Right atrium auricular region (tissue), 2 donors: ENCODE measurements around the gene TMEM52B. TPM values are rescaled to one million over a fixed set of nuclear protein-coding genes. Genes with fewer than 3 reads are reported as not detected.

Experiments
- DNase-seq: peaks from one replicate; pipeline ENCODE4 v3.0.0-alpha.2; 2019; ENCODE audit warnings: low spot score
- H3K27ac ChIP-seq, 2 donors: fragments of 200-600 bp; sonication (generic); 1 replicate in 1 of 2; 2 replicates in 1 of 2; pipeline ENCODE4 v1.5.1; 2016 to 2019
- H3K27me3 ChIP-seq, 2 donors: fragments of 200-600 bp; sonication (generic); one replicate each; pipeline versions ENCODE4 v1.5.1 to v1.6.0; 2017 to 2019
- H3K36me3 ChIP-seq: fragments of 200-600 bp; sonication (generic); one replicate; pipeline ENCODE4 v1.5.1; 2016
- H3K4me1 ChIP-seq, 2 donors: fragments of 200-600 bp; sonication (generic); one replicate each; pipeline versions ENCODE4 v1.5.1 to v1.6.0; 2017 to 2019
- H3K4me3 ChIP-seq, 2 donors: fragments of 200-600 bp; sonication (generic); 1 replicate in 1 of 2; 2 replicates in 1 of 2; pipeline ENCODE4 v1.5.1; 2017 to 2019; ENCODE audit warnings: mild to moderate bottlenecking in 1 of 2, moderate library complexity in 1 of 2
- H3K9me3 ChIP-seq, 2 donors: fragments of 200-600 bp; sonication (generic); one replicate each; pipeline ENCODE4 v1.5.1; 2019
- CTCF ChIP-seq, 2 donors: fragments of 200-600 bp; sonication (generic); IDR thresholded peaks; one replicate each; pipeline ENCODE4 v1.5.1; 2019; ENCODE audit warnings: antibody characterized with exemption in 2 of 2
- total RNA-seq, 2 donors: library from RNA; depleted of rRNA; stranded (reverse); fragments of >200 nt; gene quantifications; one replicate each; pipeline ENCODE4 v1.1.0, GENCODE V29; 2016

The TMEM52B gene
- total RNA-seq, 2 donors from 2014 or later: 0.51 TPM; not detected in 1

GRCh38 chr12:10160617-10161385, 18.0 kb upstream of the TMEM52B start:
- Histone ChIP-seq H3K4me1 (no peaks in the 10 kb centered on the region), H3K4me3 (no peak overlapping the region), H3K27me3 (no peaks in the 10 kb centered on the region), H3K36me3 (no peaks in the 10 kb centered on the region), H3K27ac (peak overlapping the region in 1 of 2 donors; percentile 40), H3K9me3 (no peaks in the 10 kb centered on the region)
- TF ChIP-seq CTCF (IDR thresholded peaks at IDR 0.05): no peak
- DNase-seq: no peak

- no peaks in the 10 kb centered on the region for H3K36me3 ChIP-seq
- no peak overlapping the region for H3K27ac ChIP-seq
- H3K4me3 ChIP-seq: no peak overlapping the region
- H3K9me3 ChIP-seq: no peaks in the 10 kb centered on the region
- H3K27me3 ChIP-seq: no peaks in the 10 kb centered on the region
- no peaks in the 10 kb centered on the region for H3K4me1 ChIP-seq
- no peak for TF ChIP-seq CTCF (IDR thresholded peaks at IDR 0.05)
- no peak for DNase-seq
These were observed 15.7 kb upstream of the TMEM52B start for GRCh38 chr12:10163084-10163483.

- no peaks in the 10 kb centered on the region for H3K4me1 ChIP-seq
- H3K27ac ChIP-seq: no peak overlapping the region
- no peak overlapping the region for H3K4me3 ChIP-seq
- no peak for TF ChIP-seq CTCF (IDR thresholded peaks at IDR 0.05)
- H3K27me3 ChIP-seq: no peaks in the 10 kb centered on the region
- DNase-seq: no peak
- no peaks in the 10 kb centered on the region for H3K36me3 ChIP-seq
- no peaks in the 10 kb centered on the region for H3K9me3 ChIP-seq
These were observed 13.4 kb upstream of the TMEM52B start for GRCh38 chr12:10165421-10165820.

DNA sequence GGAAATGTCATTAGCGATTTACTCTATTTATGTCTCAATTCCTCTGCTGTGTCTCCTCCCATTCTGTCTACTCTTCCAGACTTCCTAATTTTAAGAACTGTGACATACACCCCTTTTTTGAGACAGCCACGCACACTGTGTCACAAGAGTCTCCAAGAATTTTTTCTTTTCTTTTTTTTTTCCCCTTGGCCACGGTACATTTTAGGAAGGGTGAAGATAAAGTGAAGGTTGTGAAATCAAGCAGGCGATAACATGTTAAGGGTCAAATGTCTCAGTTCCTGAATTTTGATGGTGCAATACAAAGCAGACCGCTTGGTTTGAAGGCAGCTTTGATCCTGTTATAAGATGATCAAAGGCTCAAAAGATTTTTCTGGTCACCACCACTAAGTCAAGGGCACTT, 11.2 kb upstream of the TMEM52B start:
- no peak for DNase-seq
- Histone ChIP-seq H3K4me1 (no peaks in the 10 kb centered on the region), H3K9me3 (no peaks in the 10 kb centered on the region), H3K27ac (no peak overlapping the region), H3K36me3 (no peaks in the 10 kb centered on the region), H3K27me3 (no peaks in the 10 kb centered on the region), H3K4me3 (no peak overlapping the region)
- no peak for TF ChIP-seq CTCF (IDR thresholded peaks at IDR 0.05)

DNA sequence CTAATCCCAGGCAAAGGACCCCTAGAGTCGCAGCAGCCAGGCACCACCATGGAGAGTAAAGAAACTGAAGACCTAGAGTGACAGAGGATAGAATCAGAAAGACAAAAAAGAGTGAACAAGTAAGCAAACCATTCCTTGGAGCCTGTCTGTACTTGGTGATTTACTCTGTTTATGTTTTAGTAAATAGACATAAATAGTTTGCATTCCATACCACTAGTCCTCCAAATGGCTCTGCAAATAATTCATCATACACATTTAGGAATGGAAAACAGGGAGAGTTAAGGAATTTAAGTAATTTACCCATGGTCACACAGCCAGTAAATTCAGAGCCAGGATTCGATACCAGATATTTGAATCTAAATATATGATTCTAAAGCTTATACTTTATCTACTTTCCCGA, 9.7 kb upstream of the TMEM52B start:
- H3K36me3 ChIP-seq: no peaks in the 10 kb centered on the region
- no peaks in the 10 kb centered on the region for H3K9me3 ChIP-seq
- H3K4me1 ChIP-seq: no peaks in the 10 kb centered on the region
- H3K4me3 ChIP-seq: no peak overlapping the region
- DNase-seq: no peak
- no peak for TF ChIP-seq CTCF (IDR thresholded peaks at IDR 0.05)
- no peak overlapping the region for H3K27ac ChIP-seq
- no peaks in the 10 kb centered on the region for H3K27me3 ChIP-seq

DNA sequence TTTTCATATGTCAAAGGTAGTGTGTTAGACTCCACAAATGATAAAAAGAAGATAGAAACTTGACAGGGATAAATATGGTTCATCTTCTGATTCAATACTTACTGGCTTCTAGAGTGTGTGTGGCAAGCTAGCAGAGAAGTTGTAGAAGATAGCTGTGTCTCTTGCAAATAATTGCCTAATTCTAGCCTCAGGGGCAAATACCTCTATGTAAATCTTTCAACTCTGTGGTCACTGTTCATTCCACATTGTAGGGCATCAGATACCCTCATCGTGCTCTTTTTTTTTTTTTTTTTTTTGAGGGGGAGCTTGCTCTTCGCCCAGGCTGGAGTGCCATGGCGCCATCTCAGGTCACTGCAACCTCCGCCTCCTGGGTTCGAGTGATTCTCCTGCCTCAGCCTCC, 8.6 kb upstream of the TMEM52B start:
- Histone ChIP-seq H3K4me3 (no peak overlapping the region), H3K36me3 (no peaks in the 10 kb centered on the region), H3K27me3 (no peaks in the 10 kb centered on the region), H3K4me1 (no peaks in the 10 kb centered on the region), H3K9me3 (no peaks in the 10 kb centered on the region), H3K27ac (no peak overlapping the region)
- DNase-seq: no peak
- no peak for TF ChIP-seq CTCF (IDR thresholded peaks at IDR 0.05)
